ENCODE results near the gene ROBO1.

DNA sequence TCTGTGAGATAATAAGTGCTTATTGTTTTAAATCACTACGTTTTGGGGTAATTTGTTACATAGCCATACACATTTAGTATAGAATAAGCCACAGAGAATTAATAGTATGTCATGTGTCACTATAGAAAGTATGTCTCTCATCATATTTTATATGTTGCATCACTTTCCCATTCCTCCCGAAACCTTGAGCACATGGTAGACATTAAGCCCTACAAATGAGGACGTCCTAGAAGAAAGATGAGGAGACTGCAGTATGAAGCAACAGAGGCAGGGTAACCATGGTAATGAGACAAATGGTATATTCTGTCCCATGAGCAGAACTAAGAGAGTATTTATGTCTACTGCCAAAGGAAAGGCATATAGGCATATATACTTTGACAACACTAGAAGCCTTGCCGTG is 720.2 kb downstream of the ROBO1 start:
- TF ChIP-seq MYC (IDR thresholded peaks at IDR 0.05; ENCODE audit: low read depth, low read length) = no peak
- TF ChIP-seq, protein P1, sequence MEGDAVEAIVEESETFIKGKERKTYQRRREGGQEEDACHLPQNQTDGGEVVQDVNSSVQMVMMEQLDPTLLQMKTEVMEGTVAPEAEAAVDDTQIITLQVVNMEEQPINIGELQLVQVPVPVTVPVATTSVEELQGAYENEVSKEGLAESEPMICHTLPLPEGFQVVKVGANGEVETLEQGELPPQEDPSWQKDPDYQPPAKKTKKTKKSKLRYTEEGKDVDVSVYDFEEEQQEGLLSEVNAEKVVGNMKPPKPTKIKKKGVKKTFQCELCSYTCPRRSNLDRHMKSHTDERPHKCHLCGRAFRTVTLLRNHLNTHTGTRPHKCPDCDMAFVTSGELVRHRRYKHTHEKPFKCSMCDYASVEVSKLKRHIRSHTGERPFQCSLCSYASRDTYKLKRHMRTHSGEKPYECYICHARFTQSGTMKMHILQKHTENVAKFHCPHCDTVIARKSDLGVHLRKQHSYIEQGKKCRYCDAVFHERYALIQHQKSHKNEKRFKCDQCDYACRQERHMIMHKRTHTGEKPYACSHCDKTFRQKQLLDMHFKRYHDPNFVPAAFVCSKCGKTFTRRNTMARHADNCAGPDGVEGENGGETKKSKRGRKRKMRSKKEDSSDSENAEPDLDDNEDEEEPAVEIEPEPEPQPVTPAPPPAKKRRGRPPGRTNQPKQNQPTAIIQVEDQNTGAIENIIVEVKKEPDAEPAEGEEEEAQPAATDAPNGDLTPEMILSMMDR (IDR thresholded peaks at IDR 0.05; ENCODE audit: extremely low read depth in 1 of 2, insufficient read depth in 1 of 2, low read depth in 1 of 2, low read length in 2 of 2) = no peak
- TF ChIP-seq POLR2A (IDR thresholded peaks at IDR 0.05; ENCODE audit: low read depth, low read length) = no peak
- no peak for TF ChIP-seq POLR2AphosphoS5 (IDR thresholded peaks at IDR 0.05; ENCODE audit: insufficient read depth, low read depth, low read length)
- TF ChIP-seq EZH2 (IDR thresholded peaks at IDR 0.05; ENCODE audit: borderline replicate concordance, low read depth, low read length, severe bottlenecking) = no peak

All from endothelial cell of umbilical vein (primary cell).